ENCODE measurements around the gene HERC2.

Gene HERC2

DNA sequence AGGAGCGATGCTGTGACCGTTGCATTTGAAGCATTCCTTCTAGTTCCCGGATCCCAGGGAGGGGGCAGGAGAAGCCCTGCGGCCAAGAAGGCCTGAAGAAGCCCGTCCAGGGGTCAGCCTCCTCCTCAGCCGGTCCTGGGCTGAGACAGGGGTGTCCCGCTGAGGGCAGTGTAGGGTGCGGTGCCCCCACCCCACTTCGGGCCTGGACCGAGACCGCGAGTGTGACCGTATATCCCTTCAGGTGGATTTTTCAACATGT is 225.6 kb downstream of the HERC2 start:
- Histone ChIP-seq H3K4me3 (ENCODE audit: low read length) (peak overlapping the region; percentile 41), H2AFZ (ENCODE audit: low read depth, low read length) (peak overlapping the region; percentile 75), H3K9me3 (ENCODE audit: low read length) (peaks cover 1% of the 10 kb centered on the region), H3K36me3 (ENCODE audit: insufficient read depth, low read length) (no peaks in the 10 kb centered on the region), H3K4me1 (ENCODE audit: insufficient read depth, low read length) (peaks cover 20% of the 10 kb centered on the region), H3K27me3 (ENCODE audit: insufficient read depth, low read length) (peaks cover 71% of the 10 kb centered on the region)

DNA sequence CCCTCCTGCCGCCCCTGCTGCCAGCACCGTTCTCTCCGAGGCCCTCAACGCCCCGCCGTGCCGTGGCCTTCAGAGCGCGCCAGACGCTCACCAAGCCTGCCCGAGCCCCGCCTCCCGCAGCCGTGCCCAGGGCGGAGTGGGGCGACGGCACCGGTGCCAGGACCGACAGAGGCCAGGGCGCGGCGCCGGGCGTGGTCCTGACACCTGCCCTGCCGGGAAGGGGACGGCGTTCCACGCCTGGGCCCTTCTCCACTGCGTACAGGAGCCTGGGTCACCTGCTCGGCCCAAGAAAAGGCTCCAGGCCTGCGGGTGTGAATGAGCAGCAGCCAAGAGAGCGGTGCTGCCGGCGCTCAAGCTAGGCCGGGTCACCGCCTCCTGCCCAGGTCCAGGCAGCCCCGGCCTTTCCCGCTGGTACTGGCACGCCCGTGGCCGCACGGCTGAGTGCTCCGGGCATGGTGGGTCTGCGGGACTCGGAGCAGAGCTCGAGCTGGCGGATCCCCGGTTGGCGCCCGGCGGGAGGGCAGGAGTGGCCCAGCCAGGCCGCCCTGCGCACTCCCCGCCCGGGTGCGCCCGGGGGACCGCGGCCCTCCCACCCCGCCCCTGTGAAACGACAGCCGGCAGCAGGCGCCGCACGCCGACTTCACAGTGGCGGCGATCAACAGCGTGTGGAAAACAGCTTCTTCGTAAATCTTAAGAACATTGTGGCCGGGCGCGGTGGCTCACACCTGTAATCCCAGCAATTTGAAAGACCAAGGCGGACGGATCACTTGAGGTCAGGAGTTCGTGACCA is 227.1 kb downstream of the HERC2 start:
- peaks cover 1% of the 10 kb centered on the region for H3K9me3 ChIP-seq (ENCODE audit: low read length)
- H3K4me1 ChIP-seq (ENCODE audit: insufficient read depth, low read length), result peaks cover 20% of the 10 kb centered on the region
- no peak overlapping the region for H2AFZ ChIP-seq (ENCODE audit: low read depth, low read length)
- H3K36me3 ChIP-seq (ENCODE audit: insufficient read depth, low read length), result no peaks in the 10 kb centered on the region
- peaks cover 57% of the 10 kb centered on the region for H3K27me3 ChIP-seq (ENCODE audit: insufficient read depth, low read length)
- H3K4me3 ChIP-seq (ENCODE audit: low read length), result no peak overlapping the region

DNA sequence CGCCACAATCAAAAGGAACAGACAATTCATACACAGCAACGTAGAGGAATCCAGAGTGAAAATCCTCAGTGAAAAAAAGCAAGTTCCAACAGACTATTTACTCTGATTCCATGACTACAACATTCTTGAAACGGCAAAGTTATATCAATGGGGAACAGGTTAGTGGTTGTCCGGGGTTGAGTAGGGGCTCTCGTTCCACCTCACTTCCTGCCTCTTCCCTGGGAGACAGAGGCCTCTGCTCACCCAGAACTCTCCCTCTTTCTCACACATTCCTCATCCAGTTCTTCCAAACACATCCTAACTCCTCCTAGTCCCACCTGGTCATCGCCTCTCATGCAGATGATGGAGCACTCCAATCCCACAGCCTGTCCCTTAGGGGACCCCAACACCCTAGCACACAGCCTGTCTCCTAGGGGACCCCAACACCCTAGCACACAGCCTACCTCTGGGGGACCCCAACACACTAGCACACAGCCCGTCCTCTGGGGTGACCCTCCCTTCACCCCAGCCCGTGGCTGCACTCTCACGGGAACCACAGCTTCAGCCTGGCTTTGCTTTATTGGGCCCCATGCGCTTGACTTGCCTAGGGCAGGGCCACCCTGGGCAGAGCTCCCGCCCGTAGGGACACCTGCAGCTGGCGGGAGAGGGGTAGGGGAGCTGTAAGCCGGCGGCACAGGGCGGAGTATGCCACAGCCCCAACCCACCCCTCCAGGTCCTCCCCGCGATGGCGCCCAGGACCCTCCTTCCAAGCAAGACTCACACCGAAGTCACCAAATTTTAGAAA is 228.0 kb downstream of the HERC2 start:
- Histone ChIP-seq H3K4me1 (ENCODE audit: insufficient read depth, low read length) (peaks cover 18% of the 10 kb centered on the region), H3K4me3 (ENCODE audit: low read length) (no peak overlapping the region), H2AFZ (ENCODE audit: low read depth, low read length) (no peak overlapping the region), H3K9me3 (ENCODE audit: low read length) (peaks cover 1% of the 10 kb centered on the region), H3K27me3 (ENCODE audit: insufficient read depth, low read length) (peaks cover 49% of the 10 kb centered on the region), H3K36me3 (ENCODE audit: insufficient read depth, low read length) (no peaks in the 10 kb centered on the region)

DNA sequence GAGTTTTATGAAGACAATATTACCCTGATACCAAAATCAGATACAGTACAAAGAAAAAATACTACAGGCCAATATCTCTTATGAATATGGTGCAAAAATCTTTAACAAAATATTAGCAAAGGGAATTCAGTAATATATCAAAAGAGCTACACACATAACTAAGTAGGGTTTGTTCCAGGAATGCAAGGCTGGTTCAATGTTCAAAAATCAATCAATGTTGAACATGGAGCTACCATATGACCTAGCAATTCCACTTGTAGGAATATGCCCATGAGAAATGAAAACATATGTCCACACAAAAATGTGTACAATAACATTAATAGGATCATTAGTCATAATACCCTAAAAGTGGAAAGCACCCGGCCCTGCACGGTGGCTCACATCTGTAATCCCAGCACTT is 230.7 kb downstream of the HERC2 start:
- Histone ChIP-seq H3K4me3 (ENCODE audit: low read length) (no peak overlapping the region), H3K4me1 (ENCODE audit: insufficient read depth, low read length) (peaks cover 9% of the 10 kb centered on the region)

DNA sequence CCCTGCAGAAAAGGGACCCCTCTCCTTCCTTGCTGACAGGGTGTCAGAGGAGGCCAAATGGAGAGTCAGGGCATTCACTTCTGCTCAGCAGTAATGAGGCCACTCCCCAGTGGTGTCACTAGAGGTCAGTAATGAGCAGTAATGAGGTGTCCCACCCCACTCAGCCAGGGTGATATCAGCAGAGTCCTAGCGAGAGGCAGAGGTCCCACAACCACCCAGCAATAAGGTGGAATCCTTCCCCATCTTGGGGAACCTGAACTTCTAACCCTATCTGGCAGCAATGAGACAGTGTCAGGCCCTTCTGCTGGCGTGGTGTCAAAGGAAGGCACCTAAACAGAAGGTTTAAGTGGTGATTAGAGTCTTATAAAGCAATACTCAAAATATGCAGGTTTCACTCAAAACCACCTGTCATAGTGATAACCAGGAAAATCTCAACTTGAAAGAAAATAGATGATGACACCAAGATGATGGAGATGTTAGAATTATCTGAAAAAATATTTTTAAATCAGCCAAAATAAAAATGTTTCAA is 235.7 kb downstream of the HERC2 start:
- no peaks in the 10 kb centered on the region for H3K27me3 ChIP-seq (ENCODE audit: insufficient read depth, low read length)

More for the DNA sequence above, 230.7 kb downstream of the HERC2 start:
- peaks cover 1% of the 10 kb centered on the region for H3K9me3 ChIP-seq (ENCODE audit: low read length)
- no peak overlapping the region for H2AFZ ChIP-seq (ENCODE audit: low read depth, low read length)
- H3K36me3 ChIP-seq (ENCODE audit: insufficient read depth, low read length), result no peaks in the 10 kb centered on the region
- H3K27me3 ChIP-seq (ENCODE audit: insufficient read depth, low read length), result peaks cover 24% of the 10 kb centered on the region

DNA sequence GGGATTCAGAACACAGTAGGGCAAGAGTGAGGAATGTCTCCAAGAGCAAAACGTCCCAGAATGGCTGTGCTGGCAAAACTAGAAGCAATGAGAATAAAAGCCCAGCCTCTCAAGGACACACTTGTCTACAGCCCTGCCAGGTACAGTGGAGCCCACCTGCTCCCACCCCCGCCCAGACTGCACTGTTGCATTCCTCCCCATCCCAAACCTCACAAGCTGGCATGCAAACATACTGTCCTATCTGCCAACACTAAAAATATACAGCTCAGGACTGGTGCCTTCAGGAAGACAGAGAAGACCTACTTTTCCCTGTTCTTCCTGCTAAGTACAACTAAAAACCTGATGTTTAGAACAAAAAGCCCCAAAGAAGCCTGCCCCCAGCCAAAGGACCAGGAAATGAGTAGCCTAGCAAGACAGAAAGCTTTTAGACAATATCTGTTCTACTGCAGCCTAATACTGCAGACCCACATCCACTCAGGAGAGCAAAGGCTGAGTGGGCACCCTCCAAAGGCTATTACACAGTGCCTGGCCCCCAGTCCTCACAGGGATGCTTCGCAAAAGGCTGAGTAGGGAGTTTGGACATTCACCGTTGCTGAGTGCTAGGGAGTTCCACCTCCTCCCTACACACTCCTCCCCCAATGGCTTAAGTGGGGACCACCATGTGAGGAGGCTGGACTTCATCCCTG is 236.3 kb downstream of the HERC2 start:
- H3K36me3 ChIP-seq (ENCODE audit: insufficient read depth, low read length), result no peaks in the 10 kb centered on the region
- H3K4me1 ChIP-seq (ENCODE audit: insufficient read depth, low read length), result no peaks in the 10 kb centered on the region
- no peaks in the 10 kb centered on the region for H3K9me3 ChIP-seq (ENCODE audit: low read length)
- H2AFZ ChIP-seq (ENCODE audit: low read depth, low read length), result no peak overlapping the region
- H3K4me3 ChIP-seq (ENCODE audit: low read length), result no peak overlapping the region
- H3K27me3 ChIP-seq (ENCODE audit: insufficient read depth, low read length), result no peaks in the 10 kb centered on the region

More for the DNA sequence above, 235.7 kb downstream of the HERC2 start:
- Histone ChIP-seq H3K4me1 (ENCODE audit: insufficient read depth, low read length) (no peaks in the 10 kb centered on the region), H2AFZ (ENCODE audit: low read depth, low read length) (no peak overlapping the region), H3K9me3 (ENCODE audit: low read length) (no peaks in the 10 kb centered on the region), H3K4me3 (ENCODE audit: low read length) (no peak overlapping the region), H3K36me3 (ENCODE audit: insufficient read depth, low read length) (no peaks in the 10 kb centered on the region)

DNA sequence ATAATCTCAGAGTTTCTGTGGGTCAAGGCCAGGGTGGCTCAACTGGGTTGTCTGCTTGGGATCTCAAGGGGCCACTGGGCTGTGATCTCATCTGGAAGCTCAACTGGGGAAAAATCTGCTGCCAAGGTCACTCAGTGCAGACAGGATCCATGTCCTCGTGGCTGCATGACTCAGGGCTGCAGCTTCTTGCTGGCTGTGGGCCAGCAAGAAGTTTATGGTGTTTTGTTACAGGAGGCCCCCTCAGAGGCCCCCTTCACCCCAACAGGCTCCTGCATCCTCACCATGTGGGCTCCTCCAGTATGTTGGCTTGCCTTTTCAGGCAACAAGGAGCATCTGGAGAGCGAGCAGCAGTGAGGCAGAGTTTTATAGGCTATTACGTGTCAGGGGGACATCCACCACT is 237.4 kb downstream of the HERC2 start:
- Histone ChIP-seq H3K36me3 (ENCODE audit: insufficient read depth, low read length) (no peaks in the 10 kb centered on the region), H2AFZ (ENCODE audit: low read depth, low read length) (no peak overlapping the region), H3K4me1 (ENCODE audit: insufficient read depth, low read length) (no peaks in the 10 kb centered on the region), H3K4me3 (ENCODE audit: low read length) (no peak overlapping the region), H3K27me3 (ENCODE audit: insufficient read depth, low read length) (no peaks in the 10 kb centered on the region), H3K9me3 (ENCODE audit: low read length) (no peaks in the 10 kb centered on the region)

DNA sequence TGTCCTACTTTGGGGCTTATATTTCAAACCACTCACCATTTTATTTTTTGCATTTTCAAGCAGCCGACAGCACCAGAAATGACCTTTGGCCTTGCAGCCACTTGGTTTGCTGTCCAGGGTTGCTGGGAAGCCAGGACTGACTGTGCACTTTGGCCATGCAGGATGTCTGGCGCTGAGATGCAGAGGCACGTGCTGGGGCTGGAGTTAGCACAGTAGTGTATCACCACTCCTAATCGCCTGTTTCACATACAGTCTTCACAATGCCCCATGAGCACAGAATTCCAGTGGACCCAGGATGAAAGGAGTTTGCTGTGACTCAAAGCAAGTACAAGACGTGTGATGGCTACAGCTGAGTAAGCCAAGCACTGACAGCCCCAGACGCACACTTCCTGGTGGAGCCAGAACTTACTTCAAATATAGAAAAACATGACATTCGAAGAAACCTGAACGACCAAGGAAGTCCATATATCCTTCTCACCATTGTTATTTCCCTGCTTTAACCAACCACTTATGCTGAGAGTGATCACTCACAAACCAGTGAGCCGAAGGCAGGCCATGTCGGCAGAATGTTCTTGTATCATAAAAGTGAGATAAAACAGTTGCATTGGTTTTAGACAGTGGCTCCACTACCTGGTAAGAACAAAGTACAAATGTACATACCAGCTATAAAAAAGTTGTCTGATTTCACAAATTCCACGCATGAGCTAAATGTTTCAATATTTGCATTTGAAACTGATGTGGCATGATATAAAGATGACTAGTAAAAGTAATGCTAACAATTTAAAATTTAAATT is 238.9 kb downstream of the HERC2 start:
- H3K4me3 ChIP-seq (ENCODE audit: low read length), result no peak overlapping the region

DNA sequence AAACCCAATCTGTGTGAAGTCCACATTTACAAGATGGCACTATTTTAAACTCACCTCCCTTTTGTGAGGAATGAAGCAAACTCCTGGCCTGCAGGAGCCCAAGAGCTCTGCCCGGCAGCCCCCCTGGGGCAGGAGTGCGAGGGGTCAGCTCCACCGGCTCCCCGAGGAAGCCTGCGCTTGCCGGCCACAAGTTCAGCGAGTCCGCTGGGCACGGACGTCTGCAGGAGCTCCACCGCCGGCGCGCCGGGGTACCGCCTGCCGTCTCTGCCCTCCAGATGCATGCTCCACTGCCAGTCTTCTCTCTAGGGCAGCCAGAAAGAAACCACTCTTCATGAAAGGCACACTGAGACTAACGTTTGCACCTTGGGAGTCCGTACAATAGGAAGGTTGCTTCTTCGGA is 240.4 kb downstream of the HERC2 start:
- no peak overlapping the region for H2AFZ ChIP-seq (ENCODE audit: low read depth, low read length)
- no peaks in the 10 kb centered on the region for H3K9me3 ChIP-seq (ENCODE audit: low read length)
- no peaks in the 10 kb centered on the region for H3K27me3 ChIP-seq (ENCODE audit: insufficient read depth, low read length)
- no peaks in the 10 kb centered on the region for H3K4me1 ChIP-seq (ENCODE audit: insufficient read depth, low read length)
- no peaks in the 10 kb centered on the region for H3K36me3 ChIP-seq (ENCODE audit: insufficient read depth, low read length)
- H3K4me3 ChIP-seq (ENCODE audit: low read length), result no peak overlapping the region

More for the DNA sequence above, 238.9 kb downstream of the HERC2 start:
- no peak overlapping the region for H2AFZ ChIP-seq (ENCODE audit: low read depth, low read length)
- H3K9me3 ChIP-seq (ENCODE audit: low read length), result no peaks in the 10 kb centered on the region
- H3K4me1 ChIP-seq (ENCODE audit: insufficient read depth, low read length), result no peaks in the 10 kb centered on the region
- H3K36me3 ChIP-seq (ENCODE audit: insufficient read depth, low read length), result no peaks in the 10 kb centered on the region
- no peaks in the 10 kb centered on the region for H3K27me3 ChIP-seq (ENCODE audit: insufficient read depth, low read length)

DNA sequence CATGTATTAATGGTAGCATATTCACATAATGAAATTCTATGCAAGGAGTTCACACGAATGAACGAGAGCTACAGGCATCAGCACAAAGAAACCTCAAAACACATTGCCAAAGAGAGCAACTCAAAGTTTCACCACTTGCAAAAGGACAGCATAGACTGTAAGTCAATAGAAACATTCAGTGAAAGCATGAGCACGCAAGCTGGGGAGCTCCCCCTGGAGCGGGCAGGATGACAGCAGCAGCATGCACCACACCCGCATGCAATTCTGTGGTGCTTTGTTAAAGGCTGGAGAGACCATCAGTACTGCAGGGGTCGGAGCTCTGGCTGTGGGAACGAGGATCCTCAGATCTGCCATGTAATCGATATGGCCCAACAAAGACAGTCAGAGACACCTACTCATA is 241.6 kb downstream of the HERC2 start:
- no peaks in the 10 kb centered on the region for H3K27me3 ChIP-seq (ENCODE audit: insufficient read depth, low read length)
- H3K36me3 ChIP-seq (ENCODE audit: insufficient read depth, low read length), result no peaks in the 10 kb centered on the region
- H2AFZ ChIP-seq (ENCODE audit: low read depth, low read length), result no peak overlapping the region
- H3K9me3 ChIP-seq (ENCODE audit: low read length), result no peaks in the 10 kb centered on the region
- no peaks in the 10 kb centered on the region for H3K4me1 ChIP-seq (ENCODE audit: insufficient read depth, low read length)
- no peak overlapping the region for H3K4me3 ChIP-seq (ENCODE audit: low read length)

DNA sequence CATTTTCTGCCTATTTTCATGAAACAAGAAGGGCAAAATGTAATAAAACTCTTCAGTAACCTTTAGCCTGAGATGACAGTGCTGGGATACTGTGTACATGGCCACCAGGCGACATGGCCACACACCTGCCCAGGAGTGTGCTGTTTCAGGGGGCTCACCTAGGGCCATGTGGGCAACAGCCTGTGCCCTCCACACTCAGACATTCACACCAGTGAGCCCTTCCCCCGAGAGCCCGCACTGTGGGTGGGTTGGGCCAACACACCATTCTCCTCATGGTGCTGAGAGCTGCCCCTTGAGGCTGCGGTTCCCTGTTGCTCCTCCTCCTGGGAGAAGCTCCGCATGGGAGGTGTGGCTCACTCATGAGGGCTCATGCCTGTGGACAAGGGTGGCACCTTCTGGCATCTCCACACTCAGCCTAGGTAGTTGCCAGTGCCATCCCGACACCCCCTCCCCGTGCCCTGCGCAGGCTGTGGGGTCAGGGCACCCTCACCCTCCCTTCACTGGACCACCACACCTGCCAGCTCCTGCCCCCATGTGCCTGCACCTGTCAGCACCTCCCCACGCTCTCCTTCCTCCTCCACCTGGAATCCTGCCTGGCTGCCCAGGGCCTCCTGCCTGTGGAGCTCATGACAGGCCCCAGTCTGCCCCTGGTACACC is 242.5 kb downstream of the HERC2 start:
- no peaks in the 10 kb centered on the region for H3K36me3 ChIP-seq (ENCODE audit: insufficient read depth, low read length)
- H3K4me3 ChIP-seq (ENCODE audit: low read length), result no peak overlapping the region
- no peaks in the 10 kb centered on the region for H3K4me1 ChIP-seq (ENCODE audit: insufficient read depth, low read length)
- no peak overlapping the region for H2AFZ ChIP-seq (ENCODE audit: low read depth, low read length)
- no peaks in the 10 kb centered on the region for H3K9me3 ChIP-seq (ENCODE audit: low read length)
- no peaks in the 10 kb centered on the region for H3K27me3 ChIP-seq (ENCODE audit: insufficient read depth, low read length)

DNA sequence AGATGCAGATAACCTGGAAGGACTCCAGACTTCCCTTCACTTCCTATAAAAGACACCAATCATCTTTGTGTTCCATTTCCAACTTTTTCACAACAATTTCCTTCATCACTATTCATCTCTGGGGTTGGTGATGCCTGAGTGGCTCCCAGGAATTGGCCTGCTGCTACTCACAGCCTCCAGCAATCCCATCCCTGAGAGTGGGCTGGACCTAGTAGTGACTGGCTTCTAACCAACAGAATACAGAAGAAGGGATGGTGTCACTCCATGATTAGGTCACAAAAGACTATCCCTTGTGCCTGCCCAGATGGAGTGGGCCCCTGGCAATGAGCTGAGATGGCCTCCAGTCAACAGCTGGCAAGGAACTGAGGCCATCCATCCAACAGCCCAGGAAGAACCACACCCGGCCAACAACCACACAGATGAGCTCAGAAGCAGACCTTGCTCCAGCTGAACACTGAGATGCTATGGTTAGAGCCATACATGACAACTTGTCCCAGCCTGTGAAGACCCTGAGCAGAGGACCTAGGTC is 243.7 kb downstream of the HERC2 start:
- H3K9me3 ChIP-seq (ENCODE audit: low read length), result no peaks in the 10 kb centered on the region
- H3K4me3 ChIP-seq (ENCODE audit: low read length), result no peak overlapping the region
- H3K4me1 ChIP-seq (ENCODE audit: insufficient read depth, low read length), result no peaks in the 10 kb centered on the region
- H3K27me3 ChIP-seq (ENCODE audit: insufficient read depth, low read length), result no peaks in the 10 kb centered on the region
- no peaks in the 10 kb centered on the region for H3K36me3 ChIP-seq (ENCODE audit: insufficient read depth, low read length)
- no peak overlapping the region for H2AFZ ChIP-seq (ENCODE audit: low read depth, low read length)
